WI38 (cell line): Measurements from ENCODE around the gene KRT86.

Experiments used
- H3K4me3 ChIP-seq: 2 replicates; pipeline ENCODE4 v1.5.1; 2011; ENCODE audit warnings: low read depth, mild to moderate bottlenecking, control low read depth, low read length
- CTCF ChIP-seq: IDR thresholded peaks from 2 replicates; pipeline ENCODE4 v1.5.1; 2012; ENCODE audit warnings: low read depth, mild to moderate bottlenecking, control low read depth, low read length

The KRT86 gene

GRCh38 chr12:52346593-52346992 is 72.1 kb downstream of the KRT86 start:
- TF ChIP-seq CTCF, result no peak
- no peak overlapping the region for H3K4me3 ChIP-seq

GRCh38 chr12:52347016-52347415 is 72.6 kb downstream of the KRT86 start:
- TF ChIP-seq CTCF, result no peak
- no peak overlapping the region for H3K4me3 ChIP-seq

GRCh38 chr12:52347551-52348510 is 73.4 kb downstream of the KRT86 start:
- TF ChIP-seq CTCF, result no peak
- H3K4me3 ChIP-seq, result no peak overlapping the region

GRCh38 chr12:52349196-52349595 is 74.8 kb downstream of the KRT86 start:
- TF ChIP-seq CTCF, result no peak
- H3K4me3 ChIP-seq, result no peak overlapping the region

- no peak for TF ChIP-seq CTCF
- H3K4me3 ChIP-seq, result no peak overlapping the region
Observed at GRCh38 chr12:52350021-52350620, 75.7 kb downstream of the KRT86 start.

GRCh38 chr12:52350786-52351185 is 76.3 kb downstream of the KRT86 start:
- H3K4me3 ChIP-seq, result no peak overlapping the region
- TF ChIP-seq CTCF, result no peak
